Measurements from ENCODE around the gene FOXF2.

The FOXF2 gene

DNA sequence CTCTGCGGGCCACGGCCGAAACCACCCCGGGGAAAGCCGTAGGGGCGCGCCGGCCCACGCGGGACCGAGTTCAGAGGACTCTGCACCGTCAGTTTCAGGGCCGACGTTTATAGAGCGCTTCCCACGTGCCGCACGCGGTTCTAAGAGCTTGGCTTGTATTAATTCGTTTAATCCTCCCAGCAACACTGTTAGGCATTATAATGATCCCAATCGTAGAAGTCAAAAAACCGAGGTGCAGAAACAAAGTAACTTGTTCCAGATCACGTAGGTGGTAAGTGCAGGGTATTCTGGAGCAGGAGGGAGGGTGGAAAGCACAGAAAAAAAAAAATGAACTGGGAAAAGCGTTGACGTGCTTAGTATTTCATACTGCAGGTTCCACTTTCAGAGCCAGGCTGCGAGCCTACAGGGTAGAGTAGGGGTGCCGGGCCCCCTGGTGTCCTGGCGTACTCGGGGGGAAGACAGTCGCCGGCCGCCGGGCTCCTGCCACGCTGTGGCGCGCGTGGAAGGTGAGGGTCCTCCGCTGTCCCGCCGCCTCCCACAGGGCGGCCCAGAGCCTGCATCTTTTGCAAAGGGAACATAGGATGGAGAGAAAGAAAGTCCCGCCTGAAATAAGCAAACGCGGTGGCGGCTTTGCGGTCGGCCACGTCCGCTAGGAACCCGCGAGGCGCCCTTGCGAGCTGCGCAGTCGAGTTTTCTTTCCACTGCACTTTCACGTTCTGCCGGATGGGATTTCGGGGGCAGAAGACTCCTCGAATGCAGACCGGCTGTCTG, 10.2 kb upstream of the FOXF2 start:
- 2% methylated on average over 60 of the region's 60 CpGs for WGBS
- Histone ChIP-seq H3K4me1 (ENCODE audit: insufficient read depth, low read length) (peaks cover 15% of the 10 kb centered on the region), H3K9ac (ENCODE audit: low read depth, low read length) (no peak overlapping the region), H3K27me3 (ENCODE audit: insufficient read depth, low read length) (peaks cover 100% of the 10 kb centered on the region), H3K36me3 (ENCODE audit: insufficient read depth, low read length) (no peaks in the 10 kb centered on the region), H3K27ac (ENCODE audit: low read depth, low read length) (no peak overlapping the region), H3K4me3 (ENCODE audit: low read length) (peak overlapping the region; percentile 42; the same call in 1 of the 2 replicates), H3K9me3 (ENCODE audit: insufficient read depth, low read depth, low read length) (0 out of 2 replicates have a peak, but pooled peaks cover 2% of the 10 kb centered on the region)

DNA sequence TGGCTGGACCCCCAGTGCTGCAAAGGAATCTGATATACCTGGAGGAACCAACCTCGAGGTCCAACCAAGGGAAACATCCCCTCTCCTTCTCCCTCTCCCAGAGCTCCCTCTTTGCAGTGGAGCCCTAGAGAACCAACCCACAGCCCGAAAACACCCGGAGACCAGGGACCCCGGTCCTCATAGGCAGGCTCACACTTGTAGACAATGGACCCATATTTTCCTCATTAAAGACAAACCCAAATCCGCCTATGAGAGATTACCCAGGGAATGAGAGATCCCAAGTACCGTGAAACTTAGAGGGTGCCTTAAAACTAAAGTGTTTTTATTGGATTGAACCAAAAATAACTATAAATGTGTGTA, 9.6 kb upstream of the FOXF2 start:
- H3K4me3 ChIP-seq (ENCODE audit: low read length), result no peak overlapping the region

DNA sequence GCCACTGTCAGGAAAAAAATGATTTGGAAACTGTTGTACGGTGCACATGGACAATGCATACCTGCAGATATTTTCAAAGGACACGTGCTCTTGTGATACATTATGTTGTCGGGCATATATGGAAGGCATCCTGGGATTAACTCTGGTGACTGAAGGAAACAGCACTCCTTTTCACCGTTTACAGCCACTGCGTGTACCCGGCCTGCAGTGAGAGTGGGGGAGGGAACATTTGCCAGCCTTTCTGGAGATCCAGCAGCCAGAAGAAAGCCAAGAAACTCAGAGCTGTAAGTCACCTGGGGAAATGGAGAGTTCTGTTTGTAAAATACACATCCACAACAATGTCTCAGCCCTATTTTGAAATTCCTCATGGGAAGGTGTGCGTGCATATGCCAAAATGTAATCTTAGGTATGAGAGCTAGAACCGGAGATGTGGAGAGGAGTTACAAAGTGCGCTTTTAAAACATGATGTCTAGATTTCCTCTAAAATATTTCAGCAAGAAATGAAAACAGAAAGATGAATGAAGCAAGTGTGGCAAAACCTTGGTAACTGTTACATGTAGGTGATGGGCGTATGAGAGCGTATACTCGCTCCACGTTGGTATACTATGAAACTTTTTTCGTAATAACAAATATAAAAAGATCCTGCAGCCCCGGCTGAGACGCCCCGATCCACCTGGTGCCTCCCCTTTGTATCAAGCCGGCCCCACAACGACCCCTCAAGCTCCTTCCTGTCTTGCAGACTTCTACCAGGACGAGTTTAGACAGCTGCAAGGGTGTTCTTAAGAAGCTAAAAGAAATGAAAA, 8.6 kb upstream of the FOXF2 start:
- no peak overlapping the region for H3K9ac ChIP-seq (ENCODE audit: low read depth, low read length)
- H3K36me3 ChIP-seq (ENCODE audit: insufficient read depth, low read length), result no peaks in the 10 kb centered on the region
- H3K27ac ChIP-seq (ENCODE audit: low read depth, low read length), result no peak overlapping the region
- H3K27me3 ChIP-seq (ENCODE audit: insufficient read depth, low read length), result peaks cover 100% of the 10 kb centered on the region
- H3K9me3 ChIP-seq (ENCODE audit: insufficient read depth, low read depth, low read length), result 0 out of 2 replicates have a peak, but pooled peaks cover 6% of the 10 kb centered on the region
- peaks cover 15% of the 10 kb centered on the region for H3K4me1 ChIP-seq (ENCODE audit: insufficient read depth, low read length)
- 5% methylated on average over 18 of the region's 20 CpGs for WGBS
- H3K4me3 ChIP-seq (ENCODE audit: low read length), result no peak overlapping the region

More for the DNA sequence above, 9.6 kb upstream of the FOXF2 start:
- no peak overlapping the region for H3K27ac ChIP-seq (ENCODE audit: low read depth, low read length)
- H3K9ac ChIP-seq (ENCODE audit: low read depth, low read length), result no peak overlapping the region
- H3K36me3 ChIP-seq (ENCODE audit: insufficient read depth, low read length), result no peaks in the 10 kb centered on the region
- peaks cover 15% of the 10 kb centered on the region for H3K4me1 ChIP-seq (ENCODE audit: insufficient read depth, low read length)
- 0 out of 2 replicates have a peak, but pooled peaks cover 2% of the 10 kb centered on the region for H3K9me3 ChIP-seq (ENCODE audit: insufficient read depth, low read depth, low read length)
- peaks cover 100% of the 10 kb centered on the region for H3K27me3 ChIP-seq (ENCODE audit: insufficient read depth, low read length)
- 2% methylated on average over 5 of the region's 6 CpGs for WGBS

DNA sequence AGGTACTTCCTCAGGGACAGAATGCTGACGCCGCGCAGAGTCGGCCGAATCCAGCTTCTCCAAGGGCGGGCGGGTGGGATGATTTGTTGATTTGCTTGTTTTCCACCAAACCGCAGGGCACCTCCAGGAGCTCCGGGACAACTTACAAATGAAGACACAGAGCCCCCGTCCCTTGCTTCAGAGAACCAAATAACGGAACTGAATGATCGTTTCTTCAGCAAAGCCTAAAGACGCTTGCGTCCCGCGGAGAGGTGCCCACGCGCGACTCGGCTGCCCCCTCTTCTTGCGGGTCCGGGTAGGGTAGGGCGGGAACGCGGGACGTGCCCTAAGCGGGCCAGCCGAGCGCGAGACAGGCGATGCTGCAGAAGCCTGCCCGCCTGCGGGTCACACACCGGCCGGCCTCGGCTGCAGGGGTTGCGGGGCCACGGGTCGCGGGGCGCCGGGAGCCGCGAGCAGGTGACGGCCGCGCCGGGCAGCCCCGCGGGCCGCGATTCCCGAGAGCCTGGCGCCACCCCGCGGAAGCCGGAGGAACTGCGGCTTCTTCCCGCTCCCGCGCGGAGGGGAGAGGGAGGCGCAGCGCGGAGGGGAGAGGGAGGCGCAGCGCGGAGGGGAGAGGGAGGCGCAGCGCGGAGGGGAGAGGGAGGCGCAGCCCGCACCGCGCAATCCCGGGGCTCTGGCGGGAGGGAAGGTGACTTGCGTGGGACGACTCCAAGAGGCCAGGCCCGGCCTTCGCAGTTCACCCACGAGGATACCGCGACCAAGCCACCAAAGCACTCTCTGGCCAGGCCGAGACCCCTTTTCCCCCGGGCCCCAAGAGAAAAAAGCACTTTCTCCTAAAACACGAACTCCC, 7.7 kb upstream of the FOXF2 start:
- 0 out of 2 replicates have a peak, but pooled peaks cover 6% of the 10 kb centered on the region for H3K9me3 ChIP-seq (ENCODE audit: insufficient read depth, low read depth, low read length)
- H3K27ac ChIP-seq (ENCODE audit: low read depth, low read length), result no peak overlapping the region
- 1% methylated on average over 87 of the region's 87 CpGs for WGBS
- H3K36me3 ChIP-seq (ENCODE audit: insufficient read depth, low read length), result no peaks in the 10 kb centered on the region
- H3K9ac ChIP-seq (ENCODE audit: low read depth, low read length), result no peak overlapping the region
- H3K4me1 ChIP-seq (ENCODE audit: insufficient read depth, low read length), result peaks cover 15% of the 10 kb centered on the region
- peak overlapping the region; percentile 44 for H3K4me3 ChIP-seq (ENCODE audit: low read length)
- H3K27me3 ChIP-seq (ENCODE audit: insufficient read depth, low read length), result peaks cover 100% of the 10 kb centered on the region

GRCh38 chr6:1382331-1382882, 7.0 kb upstream of the FOXF2 start:
- H3K9me3 ChIP-seq (ENCODE audit: insufficient read depth, low read depth, low read length), result 0 out of 2 replicates have a peak, but pooled peaks cover 6% of the 10 kb centered on the region
- peaks cover 100% of the 10 kb centered on the region for H3K27me3 ChIP-seq (ENCODE audit: insufficient read depth, low read length)
- H3K4me1 ChIP-seq (ENCODE audit: insufficient read depth, low read length), result peaks cover 14% of the 10 kb centered on the region
- peak overlapping the region; percentile 44 for H3K4me3 ChIP-seq (ENCODE audit: low read length)
- no peak overlapping the region for H3K27ac ChIP-seq (ENCODE audit: low read depth, low read length)
- WGBS, result 1% methylated on average over 35 of the region's 35 CpGs
- no peak overlapping the region for H3K9ac ChIP-seq (ENCODE audit: low read depth, low read length)
- H3K36me3 ChIP-seq (ENCODE audit: insufficient read depth, low read length), result no peaks in the 10 kb centered on the region

DNA sequence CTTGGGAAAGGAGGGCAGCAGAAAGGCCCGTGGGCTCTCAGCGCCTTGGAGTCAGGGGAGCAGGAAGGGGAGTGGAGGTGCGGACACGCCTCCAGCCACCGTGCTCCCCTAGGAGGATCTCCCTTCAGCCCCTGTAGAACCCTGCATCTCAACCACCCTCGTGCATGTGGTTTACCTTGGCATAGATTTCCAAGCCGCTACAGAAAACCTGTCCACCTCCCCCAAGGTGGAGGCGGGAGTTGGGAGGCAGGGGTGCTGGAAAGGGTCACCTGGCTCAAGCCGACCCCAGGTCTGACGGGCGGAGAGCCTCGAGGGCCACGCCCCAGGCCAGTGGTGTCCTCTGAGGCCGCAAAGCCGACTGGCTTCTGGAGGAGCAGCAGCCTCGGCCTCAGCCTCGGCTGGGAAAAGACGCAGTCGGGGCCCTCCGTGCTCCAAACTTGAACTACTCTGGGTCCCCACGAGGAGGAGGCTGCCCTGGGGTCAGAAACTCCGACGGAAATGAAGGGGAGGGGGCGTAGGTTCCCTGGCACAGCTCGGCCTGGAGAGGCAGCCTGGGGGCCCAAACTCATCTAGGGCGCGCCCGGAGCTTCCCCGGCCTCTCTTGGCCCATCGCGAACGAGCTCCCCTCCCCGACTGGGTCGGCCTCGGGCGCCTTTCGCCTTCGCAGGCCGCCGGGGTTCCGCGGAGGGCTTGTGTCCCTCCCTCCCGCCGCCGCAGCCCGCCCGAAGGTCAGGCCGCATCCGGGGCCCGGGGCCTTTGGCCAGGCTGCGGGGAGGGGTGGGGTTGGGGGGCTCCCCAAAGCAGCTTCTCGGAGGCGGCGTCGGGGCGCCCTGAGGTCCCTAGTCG, 6.3 kb upstream of the FOXF2 start:
- Histone ChIP-seq H3K36me3 (ENCODE audit: insufficient read depth, low read length) (no peaks in the 10 kb centered on the region), H3K4me1 (ENCODE audit: insufficient read depth, low read length) (peaks cover 10% of the 10 kb centered on the region), H3K27ac (ENCODE audit: low read depth, low read length) (no peak overlapping the region), H3K4me3 (ENCODE audit: low read length) (peak overlapping the region; percentile 44), H3K9ac (ENCODE audit: low read depth, low read length) (no peak overlapping the region), H3K9me3 (ENCODE audit: insufficient read depth, low read depth, low read length) (0 out of 2 replicates have a peak, but pooled peaks cover 6% of the 10 kb centered on the region), H3K27me3 (ENCODE audit: insufficient read depth, low read length) (peaks cover 100% of the 10 kb centered on the region)
- under 1% methylated on average over 57 of the region's 57 CpGs for WGBS

- under 1% methylated on average over 71 of the region's 71 CpGs for WGBS
- Histone ChIP-seq H3K4me1 (ENCODE audit: insufficient read depth, low read length) (peaks cover 15% of the 10 kb centered on the region), H3K36me3 (ENCODE audit: insufficient read depth, low read length) (no peaks in the 10 kb centered on the region), H3K9ac (ENCODE audit: low read depth, low read length) (no peak overlapping the region), H3K9me3 (ENCODE audit: insufficient read depth, low read depth, low read length) (0 out of 2 replicates have a peak, but pooled peaks cover 6% of the 10 kb centered on the region), H3K27ac (ENCODE audit: low read depth, low read length) (no peak overlapping the region), H3K4me3 (ENCODE audit: low read length) (peak overlapping the region; percentile 44), H3K27me3 (ENCODE audit: insufficient read depth, low read length) (peaks cover 100% of the 10 kb centered on the region)
These were observed 5.4 kb upstream of the FOXF2 start for GRCh38 chr6:1383729-1384548.

DNA sequence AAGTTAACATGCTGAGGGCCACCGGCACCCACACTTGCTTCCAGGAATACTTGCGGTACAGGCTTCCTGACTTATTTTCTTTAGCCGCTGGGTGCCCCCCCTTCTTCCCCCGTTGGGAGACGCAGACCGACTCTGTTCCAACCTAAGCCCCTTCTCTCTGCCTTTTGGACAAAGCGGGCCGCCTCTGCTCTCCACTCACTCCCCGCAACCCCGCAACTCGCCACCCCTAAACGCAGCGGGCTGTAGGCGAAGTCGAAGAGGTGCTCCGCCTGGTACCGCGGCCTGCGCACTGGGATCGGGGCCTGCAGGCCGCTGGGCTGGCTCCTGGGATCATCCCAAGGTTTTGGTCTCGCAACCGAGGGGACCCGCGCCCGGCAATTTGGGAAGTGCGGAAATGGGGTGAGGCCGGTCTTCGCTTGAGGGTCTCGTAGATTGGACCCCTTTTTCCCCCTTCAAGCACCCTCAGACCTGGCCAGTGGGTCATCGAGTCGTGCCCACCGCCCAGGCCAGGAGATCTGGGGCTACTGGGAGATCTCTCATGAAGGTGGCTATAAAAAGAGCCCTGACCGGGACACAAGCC, 4.7 kb upstream of the FOXF2 start:
- under 1% methylated on average over 34 of the region's 34 CpGs for WGBS
- no peak overlapping the region for H3K9ac ChIP-seq (ENCODE audit: low read depth, low read length)
- H3K36me3 ChIP-seq (ENCODE audit: insufficient read depth, low read length), result no peaks in the 10 kb centered on the region
- no peak overlapping the region for H3K27ac ChIP-seq (ENCODE audit: low read depth, low read length)
- H3K27me3 ChIP-seq (ENCODE audit: insufficient read depth, low read length), result peaks cover 99% of the 10 kb centered on the region
- peaks cover 15% of the 10 kb centered on the region for H3K4me1 ChIP-seq (ENCODE audit: insufficient read depth, low read length)
- H3K4me3 ChIP-seq (ENCODE audit: low read length), result 0 out of 2 replicates have a peak overlapping the region, but pooled peaks have one; percentile 44
- H3K9me3 ChIP-seq (ENCODE audit: insufficient read depth, low read depth, low read length), result 0 out of 2 replicates have a peak, but pooled peaks cover 6% of the 10 kb centered on the region

All from HUES64 (cell line).